ENCODE data around the gene ZCCHC3. TPM values are rescaled to one million over a fixed set of nuclear protein-coding genes. Genes with fewer than 3 reads are reported as not detected.

The ZCCHC3 gene
- total RNA-seq, 1 experiment from 2014 or later = 43.6 TPM

- TF ChIP-seq NFYB (CRISPR knock-in tag; conservative IDR thresholded peaks at IDR 0.05; ENCODE audit: low read depth) = 0 out of 2 replicates have a peak, but pooled peaks have one; percentile 46
- TF ChIP-seq FOXK1 (CRISPR knock-in tag; IDR thresholded peaks at IDR 0.05) = peak; percentile 95
- TF ChIP-seq PREB (CRISPR knock-in tag; IDR thresholded peaks at IDR 0.05; ENCODE audit: borderline replicate concordance) = peak; percentile 82; the same call in 1 of the 2 replicates
- TF ChIP-seq ESRRA (CRISPR knock-in tag; IDR thresholded peaks at IDR 0.05; ENCODE audit: borderline replicate concordance) = peak; percentile 95
- TF ChIP-seq NR1H2 (CRISPR knock-in tag; IDR thresholded peaks at IDR 0.05) = no peak
- 0 out of 2 replicates have a peak, but pooled peaks have one; percentile 3 for TF ChIP-seq ZNF121 (CRISPR knock-in tag; IDR thresholded peaks at IDR 0.05)
- TF ChIP-seq FOXJ3 (CRISPR knock-in tag; IDR thresholded peaks at IDR 0.05; ENCODE audit: borderline replicate concordance) = no peak
- TF ChIP-seq ZNF532 (CRISPR knock-in tag; IDR thresholded peaks at IDR 0.05; ENCODE audit: borderline replicate concordance) = no peak
- TF ChIP-seq USF2 (CRISPR knock-in tag; IDR thresholded peaks at IDR 0.05) = peak; percentile 86
- TF ChIP-seq NR3C1 (CRISPR knock-in tag; conservative IDR thresholded peaks at IDR 0.05; ENCODE audit: low read depth) = no peak
- TF ChIP-seq E2F5 (CRISPR knock-in tag; IDR thresholded peaks at IDR 0.05) = peak; percentile 93
These were observed 27.0 kb downstream of the ZCCHC3 start (continued) for GRCh38 chr20:324177-325044.

GRCh38 chr20:325045-325888 is 27.9 kb downstream of the ZCCHC3 start, which contains the start of gene SOX12:
Gene SOX12 (plus strand): TSS chr20:325552. CDS start chr20:325925, 373 bp downstream.
- ChIA-PET CTCF (interaction anchor here (0.6 to 3.9 kb wide), 10 partner anchors 8 to 59 kb away, joined by 3 to 55 read pairs (median 8); no protein-coding TSS in a partner anchor), POLR2A (interaction anchor here (0.5 to 5.0 kb wide), 12 partner anchors 13 to 335 kb away, joined by 3 to 110 read pairs (median 6); partner anchors contain the start of genes NRSN2, TRIB3 and ZCCHC3)
- DNase-seq (ENCODE audit: low spot score) = peak; percentile 100
- H3K9me3 Mint-ChIP-seq = peaks cover 4% of the 10 kb centered on the region
- H3K4me1 Mint-ChIP-seq = peaks cover 57% of the 10 kb centered on the region
- H3K27me3 Mint-ChIP-seq (ENCODE audit: low read depth) = no peaks in the 10 kb centered on the region
- H3K4me3 Mint-ChIP-seq = peak within 1 kb of the TSS; percentile 88
- H3K27ac Mint-ChIP-seq = peak within 1 kb of the TSS; percentile 99
- peak; percentile 61 for ATAC-seq
- peaks cover 22% of the 10 kb centered on the region for H3K36me3 Mint-ChIP-seq
- TF ChIP-seq USF1 (CRISPR knock-in tag; IDR thresholded peaks at IDR 0.05) (no peak), JAZF1 (CRISPR knock-in tag; IDR thresholded peaks at IDR 0.05) (no peak), SMAD3 (CRISPR knock-in tag; IDR thresholded peaks at IDR 0.05; ENCODE audit: borderline replicate concordance) (no peak), ZNF263 (CRISPR knock-in tag; IDR thresholded peaks at IDR 0.05; ENCODE audit: low read depth) (no peak), ZNF671 (CRISPR knock-in tag; IDR thresholded peaks at IDR 0.05) (no peak), ELF4 (CRISPR knock-in tag; IDR thresholded peaks at IDR 0.05; ENCODE audit: low read depth) (0 out of 2 replicates have a peak, but pooled peaks have one; percentile 27), AFF4 (CRISPR knock-in tag; IDR thresholded peaks at IDR 0.05; ENCODE audit: borderline replicate concordance) (no peak), SMAD4 (CRISPR knock-in tag; IDR thresholded peaks at IDR 0.05) (no peak), FOXK1 (CRISPR knock-in tag; IDR thresholded peaks at IDR 0.05) (peak; percentile 73), RORB (CRISPR knock-in tag; IDR thresholded peaks at IDR 0.05) (no peak)

All from WTC11 (cell line).